BLaER1 (cell line): ENCODE measurements around the gene ANKRD6.

Experiments used
- H3K27ac ChIP-seq: shearing (Covaris generic); formaldehyde crosslinking; 2 replicates; pipeline ENCODE4 v1.8.1; 2022
- H3K27me3 ChIP-seq: shearing (Covaris generic); formaldehyde crosslinking; 2 replicates; pipeline ENCODE4 v1.8.1; 2022
- H3K36me3 ChIP-seq: shearing (Covaris generic); formaldehyde crosslinking; 2 replicates; pipeline ENCODE4 v1.8.1; 2022
- H3K4me1 ChIP-seq: shearing (Covaris generic); formaldehyde crosslinking; 2 replicates; pipeline ENCODE4 v1.8.1; 2022
- H3K4me2 ChIP-seq: shearing (Covaris generic); formaldehyde crosslinking; 2 replicates; pipeline ENCODE4 v1.8.1; 2022
- H3K4me3 ChIP-seq: shearing (Covaris generic); formaldehyde crosslinking; 2 replicates; pipeline ENCODE4 v1.8.1; 2022
- H3K9ac ChIP-seq: shearing (Covaris generic); formaldehyde crosslinking; 2 replicates; pipeline ENCODE4 v1.8.1; 2022
- H3K9me3 ChIP-seq: shearing (Covaris generic); formaldehyde crosslinking; 2 replicates; pipeline ENCODE4 v1.8.1; 2022
- H4K20me1 ChIP-seq: shearing (Covaris generic); formaldehyde crosslinking; 2 replicates; pipeline ENCODE4 v1.8.1; 2022
- Cebpa-rat ChIP-seq: shearing (Covaris generic); IDR thresholded peaks from 2 replicates; pipeline ENCODE4 v1.8.1; 2022

Gene ANKRD6

GRCh38 chr6:89585154-89585553 is 152.2 kb downstream of the ANKRD6 start:
- H3K4me3 ChIP-seq, result no peak overlapping the region
- no peak overlapping the region for H3K9ac ChIP-seq
- no peaks in the 10 kb centered on the region for H3K36me3 ChIP-seq
- no peaks in the 10 kb centered on the region for H3K4me1 ChIP-seq
- no peak overlapping the region for H3K4me2 ChIP-seq
- H3K27me3 ChIP-seq, result no peaks in the 10 kb centered on the region
- H3K9me3 ChIP-seq, result no peaks in the 10 kb centered on the region
- TF ChIP-seq Cebpa-rat, result no peak
- H4K20me1 ChIP-seq, result no peaks in the 10 kb centered on the region
- H3K27ac ChIP-seq, result no peak overlapping the region

- H3K4me1 ChIP-seq, result no peaks in the 10 kb centered on the region
- no peaks in the 10 kb centered on the region for H3K27me3 ChIP-seq
- no peak overlapping the region for H3K4me2 ChIP-seq
- no peaks in the 10 kb centered on the region for H3K36me3 ChIP-seq
- H4K20me1 ChIP-seq, result no peaks in the 10 kb centered on the region
- H3K9me3 ChIP-seq, result no peaks in the 10 kb centered on the region
- no peak overlapping the region for H3K27ac ChIP-seq
- no peak overlapping the region for H3K9ac ChIP-seq
- no peak for TF ChIP-seq Cebpa-rat
- H3K4me3 ChIP-seq, result no peak overlapping the region
Measured at GRCh38 chr6:89589297-89590025, 156.5 kb downstream of the ANKRD6 start.

GRCh38 chr6:89590133-89590532 is 157.2 kb downstream of the ANKRD6 start:
- Histone ChIP-seq H4K20me1 (no peaks in the 10 kb centered on the region), H3K36me3 (no peaks in the 10 kb centered on the region), H3K4me2 (no peak overlapping the region), H3K27me3 (no peaks in the 10 kb centered on the region), H3K4me3 (no peak overlapping the region), H3K27ac (no peak overlapping the region), H3K9me3 (no peaks in the 10 kb centered on the region), H3K9ac (no peak overlapping the region), H3K4me1 (no peaks in the 10 kb centered on the region)
- no peak for TF ChIP-seq Cebpa-rat

- no peak overlapping the region for H3K27ac ChIP-seq
- no peaks in the 10 kb centered on the region for H3K9me3 ChIP-seq
- no peak overlapping the region for H3K4me3 ChIP-seq
- no peak for TF ChIP-seq Cebpa-rat
- H3K4me1 ChIP-seq, result no peaks in the 10 kb centered on the region
- H3K9ac ChIP-seq, result no peak overlapping the region
- H3K36me3 ChIP-seq, result no peaks in the 10 kb centered on the region
- no peak overlapping the region for H3K4me2 ChIP-seq
- H3K27me3 ChIP-seq, result no peaks in the 10 kb centered on the region
- H4K20me1 ChIP-seq, result no peaks in the 10 kb centered on the region
Measured at GRCh38 chr6:89591745-89592144, 158.8 kb downstream of the ANKRD6 start.

- TF ChIP-seq Cebpa-rat, result no peak
- Histone ChIP-seq H3K36me3 (no peaks in the 10 kb centered on the region), H3K4me3 (no peak overlapping the region), H4K20me1 (no peaks in the 10 kb centered on the region), H3K4me2 (no peak overlapping the region), H3K9ac (no peak overlapping the region), H3K27me3 (no peaks in the 10 kb centered on the region), H3K27ac (no peak overlapping the region), H3K4me1 (peaks cover 8% of the 10 kb centered on the region; the same call in 1 of the 2 replicates), H3K9me3 (no peaks in the 10 kb centered on the region)
Measured at GRCh38 chr6:89596056-89596455, 163.1 kb downstream of the ANKRD6 start.

GRCh38 chr6:89596484-89596883 is 163.5 kb downstream of the ANKRD6 start:
- Histone ChIP-seq H3K27me3 (no peaks in the 10 kb centered on the region), H3K9me3 (no peaks in the 10 kb centered on the region), H3K4me3 (no peak overlapping the region), H4K20me1 (no peaks in the 10 kb centered on the region), H3K4me2 (no peak overlapping the region), H3K36me3 (no peaks in the 10 kb centered on the region), H3K27ac (no peak overlapping the region), H3K4me1 (peaks cover 8% of the 10 kb centered on the region; the same call in 1 of the 2 replicates), H3K9ac (no peak overlapping the region)
- no peak for TF ChIP-seq Cebpa-rat

GRCh38 chr6:89597372-89597771 is 164.4 kb downstream of the ANKRD6 start:
- H3K4me3 ChIP-seq, result no peak overlapping the region
- H3K9me3 ChIP-seq, result no peaks in the 10 kb centered on the region
- TF ChIP-seq Cebpa-rat, result no peak
- no peaks in the 10 kb centered on the region for H4K20me1 ChIP-seq
- no peaks in the 10 kb centered on the region for H3K27me3 ChIP-seq
- H3K36me3 ChIP-seq, result no peaks in the 10 kb centered on the region
- H3K9ac ChIP-seq, result no peak overlapping the region
- H3K27ac ChIP-seq, result no peak overlapping the region
- H3K4me1 ChIP-seq, result peaks cover 8% of the 10 kb centered on the region; the same call in 1 of the 2 replicates
- H3K4me2 ChIP-seq, result no peak overlapping the region

- Histone ChIP-seq H4K20me1 (no peaks in the 10 kb centered on the region), H3K4me2 (no peak overlapping the region), H3K4me3 (no peak overlapping the region)
Measured at GRCh38 chr6:89597988-89598387, 165.0 kb downstream of the ANKRD6 start.

GRCh38 chr6:89599727-89600126 is 166.8 kb downstream of the ANKRD6 start:
- H3K4me3 ChIP-seq, result no peak overlapping the region
- H3K4me2 ChIP-seq, result no peak overlapping the region
- no peak overlapping the region for H3K27ac ChIP-seq
- H3K27me3 ChIP-seq, result no peaks in the 10 kb centered on the region
- H3K36me3 ChIP-seq, result no peaks in the 10 kb centered on the region
- no peak overlapping the region for H3K9ac ChIP-seq
- no peaks in the 10 kb centered on the region for H3K9me3 ChIP-seq
- H4K20me1 ChIP-seq, result no peaks in the 10 kb centered on the region
- TF ChIP-seq Cebpa-rat, result no peak
- H3K4me1 ChIP-seq, result peaks cover 8% of the 10 kb centered on the region; the same call in 1 of the 2 replicates

More at GRCh38 chr6:89597988-89598387, 165.0 kb downstream of the ANKRD6 start:
- Histone ChIP-seq H3K27ac (no peak overlapping the region), H3K4me1 (peaks cover 8% of the 10 kb centered on the region; the same call in 1 of the 2 replicates), H3K36me3 (no peaks in the 10 kb centered on the region), H3K9me3 (no peaks in the 10 kb centered on the region), H3K27me3 (no peaks in the 10 kb centered on the region), H3K9ac (no peak overlapping the region)
- TF ChIP-seq Cebpa-rat, result 0 out of 2 replicates have a peak, but pooled peaks have one; percentile 19

GRCh38 chr6:89602166-89602565 is 169.2 kb downstream of the ANKRD6 start:
- H3K4me2 ChIP-seq, result no peak overlapping the region
- H3K27ac ChIP-seq, result no peak overlapping the region
- no peaks in the 10 kb centered on the region for H3K27me3 ChIP-seq
- TF ChIP-seq Cebpa-rat, result no peak
- peaks cover 8% of the 10 kb centered on the region; the same call in 1 of the 2 replicates for H3K4me1 ChIP-seq
- H3K4me3 ChIP-seq, result no peak overlapping the region
- no peak overlapping the region for H3K9ac ChIP-seq
- H3K9me3 ChIP-seq, result no peaks in the 10 kb centered on the region
- no peaks in the 10 kb centered on the region for H4K20me1 ChIP-seq
- no peaks in the 10 kb centered on the region for H3K36me3 ChIP-seq
